AG10803 (cell line): ENCODE data around the gene DSCAML1.

Experiments used
- DNase-seq: peaks from one replicate; pipeline ENCODE4 v3.0.0; 2010; ENCODE audit warnings: low read depth
- H3K4me3 ChIP-seq: 2 replicates; pipeline ENCODE4 v1.5.1; 2011; ENCODE audit warnings: mild to moderate bottlenecking, low read length, control low read depth
- TF ChIP-seq, protein P1 (sequence below): conservative IDR thresholded peaks from 2 replicates; pipeline ENCODE4 v1.5.1; 2011; ENCODE audit warnings: mild to moderate bottlenecking, low read length, control low read depth, inconsistent platforms

DSCAML1 gene

DNA sequence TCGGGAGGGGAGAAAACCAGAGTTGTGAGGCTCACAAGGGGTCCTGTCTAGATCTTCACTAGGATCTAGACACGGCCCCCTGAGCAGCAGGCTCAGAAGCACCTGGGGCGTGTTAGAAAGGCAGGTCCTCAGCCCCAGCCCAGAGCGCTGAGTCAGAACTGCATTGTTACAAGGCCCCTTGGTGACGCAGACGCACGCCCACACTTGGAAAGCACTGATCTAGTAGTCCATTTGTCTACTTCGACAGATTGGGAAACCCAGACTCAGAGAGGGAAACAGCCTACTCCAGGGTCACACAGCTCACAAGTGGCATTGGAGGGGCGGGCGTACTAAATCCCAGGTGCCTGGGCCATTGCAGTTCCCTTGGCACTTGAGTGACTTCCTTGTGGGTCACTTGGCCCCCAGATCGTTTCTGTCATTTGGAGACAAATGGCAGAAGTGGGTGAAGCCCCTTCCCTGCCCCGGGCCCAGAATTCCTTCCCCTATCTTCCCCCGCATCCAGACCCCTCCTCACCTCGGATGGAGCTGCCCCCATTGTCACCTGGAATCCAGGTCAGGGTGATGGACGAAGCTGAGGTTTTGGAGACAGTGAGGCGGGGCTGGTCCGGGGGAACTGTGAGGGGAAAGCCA is 358.5 kb downstream of the DSCAML1 start:
- H3K4me3 ChIP-seq = no peak overlapping the region
- DNase-seq = no peak

DNA sequence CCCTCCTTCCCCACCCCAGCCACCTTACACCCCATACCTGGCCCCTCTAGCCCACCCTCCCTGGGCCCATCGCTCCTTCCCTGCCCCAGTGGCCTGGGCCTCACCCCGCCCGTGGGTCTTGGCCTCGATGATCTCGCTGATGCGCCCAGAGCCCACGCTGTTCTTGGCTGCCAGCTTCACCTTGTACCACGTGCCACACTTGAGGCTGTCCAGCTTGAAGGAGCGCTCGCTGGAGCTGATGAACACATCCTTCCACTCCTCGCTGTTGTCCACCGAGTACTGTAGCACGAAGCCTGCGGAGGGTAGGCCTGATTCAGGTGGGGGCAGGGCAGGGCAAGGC is 359.3 kb downstream of the DSCAML1 start:
- TF ChIP-seq, protein P1, sequence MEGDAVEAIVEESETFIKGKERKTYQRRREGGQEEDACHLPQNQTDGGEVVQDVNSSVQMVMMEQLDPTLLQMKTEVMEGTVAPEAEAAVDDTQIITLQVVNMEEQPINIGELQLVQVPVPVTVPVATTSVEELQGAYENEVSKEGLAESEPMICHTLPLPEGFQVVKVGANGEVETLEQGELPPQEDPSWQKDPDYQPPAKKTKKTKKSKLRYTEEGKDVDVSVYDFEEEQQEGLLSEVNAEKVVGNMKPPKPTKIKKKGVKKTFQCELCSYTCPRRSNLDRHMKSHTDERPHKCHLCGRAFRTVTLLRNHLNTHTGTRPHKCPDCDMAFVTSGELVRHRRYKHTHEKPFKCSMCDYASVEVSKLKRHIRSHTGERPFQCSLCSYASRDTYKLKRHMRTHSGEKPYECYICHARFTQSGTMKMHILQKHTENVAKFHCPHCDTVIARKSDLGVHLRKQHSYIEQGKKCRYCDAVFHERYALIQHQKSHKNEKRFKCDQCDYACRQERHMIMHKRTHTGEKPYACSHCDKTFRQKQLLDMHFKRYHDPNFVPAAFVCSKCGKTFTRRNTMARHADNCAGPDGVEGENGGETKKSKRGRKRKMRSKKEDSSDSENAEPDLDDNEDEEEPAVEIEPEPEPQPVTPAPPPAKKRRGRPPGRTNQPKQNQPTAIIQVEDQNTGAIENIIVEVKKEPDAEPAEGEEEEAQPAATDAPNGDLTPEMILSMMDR = no peak
- DNase-seq = no peak

More for the DNA sequence above, 358.5 kb downstream of the DSCAML1 start:
- TF ChIP-seq, protein P1 = no peak

DNA sequence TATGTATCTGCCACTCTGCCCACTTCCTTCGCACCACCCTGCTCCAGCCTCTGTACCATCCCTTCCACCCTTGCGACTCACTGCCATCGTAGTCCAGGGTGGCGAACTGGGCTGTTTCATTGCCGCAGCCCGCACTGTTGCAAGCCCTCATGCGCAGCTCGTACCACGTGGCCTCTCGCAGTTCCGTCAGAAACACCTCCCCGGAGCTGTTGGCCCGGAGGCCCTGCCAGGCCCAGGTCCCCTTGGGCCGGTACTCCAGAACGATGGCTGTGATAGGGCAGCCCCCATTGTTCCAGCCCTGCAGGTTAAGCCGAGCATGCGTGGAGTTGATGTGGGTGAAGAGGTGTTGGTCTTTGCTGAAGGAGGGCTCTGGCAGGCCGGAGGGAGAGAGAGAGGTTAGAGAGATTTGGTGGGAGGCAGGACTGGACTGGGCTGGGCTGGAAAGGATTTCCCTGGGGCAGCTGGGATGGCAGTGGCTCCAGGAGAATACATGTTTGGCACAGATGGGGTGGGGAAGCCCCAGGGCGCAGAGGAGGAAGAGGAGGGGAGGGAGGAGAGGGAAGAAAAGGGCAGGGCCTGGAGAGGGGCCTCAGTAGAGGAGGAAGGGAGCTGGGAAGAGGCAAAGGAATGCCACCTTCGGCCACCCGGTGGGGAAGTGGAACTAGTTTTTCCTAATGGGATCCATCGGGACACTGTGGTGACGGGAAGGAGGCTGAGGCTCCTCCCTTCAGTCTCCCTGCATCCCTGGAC is 359.8 kb downstream of the DSCAML1 start:
- TF ChIP-seq, protein P1 = no peak
- no peak for DNase-seq
- H3K4me3 ChIP-seq = no peak overlapping the region

More for the DNA sequence above, 359.3 kb downstream of the DSCAML1 start:
- no peak overlapping the region for H3K4me3 ChIP-seq

DNA sequence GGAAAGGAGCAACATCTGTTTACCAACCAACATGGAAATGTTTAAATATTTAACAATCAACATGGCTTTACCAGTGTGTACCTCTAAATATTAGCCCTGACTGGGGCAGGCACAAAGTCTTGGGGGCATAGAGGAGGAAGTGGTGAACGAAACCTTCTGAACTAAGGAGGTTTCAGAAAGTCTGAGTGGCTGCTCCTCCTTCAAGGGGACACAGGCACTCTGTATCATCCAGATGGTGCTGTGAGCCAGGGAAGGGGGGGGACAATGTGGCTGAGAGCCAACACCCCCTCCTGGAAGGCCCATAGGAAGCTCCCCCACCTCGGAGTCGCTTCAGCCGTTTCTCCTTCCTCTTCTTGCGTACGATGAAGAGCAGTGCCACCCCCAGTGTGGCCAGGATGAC is 361.7 kb downstream of the DSCAML1 start:
- no peak for DNase-seq
- no peak overlapping the region for H3K4me3 ChIP-seq
- TF ChIP-seq, protein P1 = no peak

DNA sequence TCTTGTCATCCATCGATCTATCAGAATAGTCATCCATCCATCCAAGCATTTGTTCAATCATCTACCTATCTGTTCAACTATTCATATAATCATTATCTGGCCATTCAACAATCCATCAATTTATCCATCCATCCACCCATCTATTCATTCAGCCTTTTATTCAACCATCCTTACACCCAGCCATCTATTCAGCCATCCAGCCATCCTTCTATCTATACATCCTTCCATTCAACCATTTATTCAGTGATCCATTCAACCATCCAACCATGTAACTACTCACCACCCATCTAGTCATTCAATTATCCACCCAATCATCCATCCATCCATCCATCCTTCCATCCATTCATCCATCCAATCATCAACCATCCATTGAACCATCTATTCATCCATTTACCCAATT is 362.5 kb downstream of the DSCAML1 start:
- TF ChIP-seq, protein P1 = no peak
- H3K4me3 ChIP-seq = no peak overlapping the region
- no peak for DNase-seq

DNA sequence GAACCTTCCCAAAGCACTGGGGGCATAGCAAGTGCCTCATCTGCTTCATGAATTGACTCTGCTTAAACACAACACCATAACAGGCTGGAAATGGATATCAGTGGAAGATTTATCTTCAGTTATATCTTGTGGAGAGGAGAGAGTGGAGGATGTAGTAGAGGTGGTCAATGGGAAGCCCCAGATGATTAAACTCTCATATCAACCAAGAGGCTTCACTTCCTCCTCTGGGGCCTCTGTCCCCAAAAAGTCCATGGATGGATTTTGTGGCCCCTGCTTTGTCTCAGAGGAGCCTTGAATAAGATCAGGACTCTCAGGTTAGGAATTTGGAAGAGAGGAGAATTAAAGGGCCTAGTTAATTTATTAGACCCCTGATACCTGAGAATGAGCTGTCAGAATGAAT is 363.3 kb downstream of the DSCAML1 start:
- TF ChIP-seq, protein P1 = no peak
- H3K4me3 ChIP-seq = no peak overlapping the region
- no peak for DNase-seq

DNA sequence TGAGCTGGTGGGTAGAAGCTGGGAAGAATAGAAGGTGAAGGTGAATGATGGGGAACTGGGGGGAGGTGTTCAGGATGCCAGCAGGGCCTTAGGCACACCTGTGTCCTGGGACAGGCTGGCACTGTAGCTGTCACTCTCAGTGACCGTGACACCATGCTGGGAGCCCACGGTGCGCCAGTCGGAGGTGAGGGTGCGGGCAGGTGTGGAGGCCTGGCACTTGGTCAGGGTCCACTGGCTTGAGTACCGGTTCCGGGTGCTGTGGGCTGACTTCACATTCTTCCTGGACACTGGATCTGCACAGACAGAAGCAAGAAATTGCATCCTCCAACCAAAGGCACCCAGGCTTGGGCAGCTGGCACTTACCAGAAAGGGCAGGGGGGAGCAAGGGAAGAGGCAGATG is 365.6 kb downstream of the DSCAML1 start:
- no peak overlapping the region for H3K4me3 ChIP-seq
- DNase-seq = no peak
- TF ChIP-seq, protein P1 = no peak
